HG02943 (cell line): ENCODE results near the gene DDX53.

ENCODE experiments used
- ATAC-seq: cut with Tn5 transposase; IDR thresholded peaks from one replicate; pipeline ENCODE4 v1.9.1; 2021; ENCODE audit warnings: mild to moderate bottlenecking, low read depth, moderate library complexity; ENCODE audit not compliant: unreplicated experiment

The DDX53 gene

DNA sequence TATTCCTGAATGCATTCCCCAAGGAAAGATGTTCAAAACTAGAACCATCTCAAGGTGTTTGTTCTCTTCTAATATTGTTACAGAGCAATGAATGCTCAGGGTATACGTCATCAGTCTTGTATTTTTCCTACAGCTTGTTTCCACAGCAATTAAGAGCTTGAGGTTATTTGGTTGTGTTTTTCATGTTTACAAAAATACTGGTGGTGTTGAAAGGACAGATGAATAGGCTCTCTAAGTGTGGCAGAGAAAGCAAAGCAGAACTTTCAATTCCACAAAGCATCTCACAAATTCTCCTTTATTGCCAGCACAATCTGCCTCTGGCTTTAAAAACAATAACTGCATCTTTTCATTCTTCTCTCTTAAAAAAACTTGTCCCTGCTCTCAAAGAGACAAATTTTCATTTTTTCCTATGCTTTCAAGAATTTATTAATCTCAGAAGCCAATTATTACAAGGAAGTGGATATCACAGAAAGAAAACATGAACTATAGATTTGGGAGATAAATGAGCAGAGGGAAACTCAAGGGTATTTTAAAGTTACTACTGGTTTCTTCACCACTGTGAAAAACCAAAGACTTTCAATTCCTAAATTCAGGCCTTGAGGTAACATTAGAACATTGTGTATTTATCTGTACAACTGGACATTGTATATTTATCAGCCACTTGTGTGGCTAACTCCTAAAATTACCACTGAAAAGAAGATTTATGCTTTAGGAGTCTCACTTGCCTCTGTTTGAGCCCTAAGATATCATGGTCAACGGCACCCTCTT is 49.2 kb downstream of the DDX53 start:
- ATAC-seq, result no peak

DNA sequence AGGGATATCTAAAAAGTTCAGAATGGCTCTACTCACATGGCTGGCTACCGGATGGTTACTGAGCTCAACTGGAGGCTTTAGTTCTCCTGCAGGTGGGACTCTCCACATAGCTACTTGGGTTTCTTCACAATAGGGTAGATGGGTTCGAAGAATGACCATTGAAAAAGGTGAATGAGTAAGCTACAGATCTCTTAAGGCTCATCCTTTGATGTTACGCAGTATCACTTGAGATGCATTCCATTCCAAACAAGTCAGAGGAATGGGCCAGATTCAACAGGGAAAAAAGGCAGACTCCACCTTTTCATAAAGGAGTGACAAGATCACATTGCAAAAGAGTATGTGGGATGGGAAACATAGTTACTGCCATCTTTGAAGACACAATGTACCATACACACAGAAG is 52.6 kb downstream of the DDX53 start:
- no peak for ATAC-seq
